NCI-H1436 treated with DMSO at 0.1 percent for 48 hours (cell line): ENCODE data around the gene GAL.

Experiments
- DNase-seq: peaks from one replicate; lab custom pipeline; 2025; lab: John Stamatoyannopoulos, UW

GAL gene

GRCh38 chr11:68659158-68659921 is 25.0 kb upstream of the GAL start:
- peak; percentile 91 for DNase-seq

DNA sequence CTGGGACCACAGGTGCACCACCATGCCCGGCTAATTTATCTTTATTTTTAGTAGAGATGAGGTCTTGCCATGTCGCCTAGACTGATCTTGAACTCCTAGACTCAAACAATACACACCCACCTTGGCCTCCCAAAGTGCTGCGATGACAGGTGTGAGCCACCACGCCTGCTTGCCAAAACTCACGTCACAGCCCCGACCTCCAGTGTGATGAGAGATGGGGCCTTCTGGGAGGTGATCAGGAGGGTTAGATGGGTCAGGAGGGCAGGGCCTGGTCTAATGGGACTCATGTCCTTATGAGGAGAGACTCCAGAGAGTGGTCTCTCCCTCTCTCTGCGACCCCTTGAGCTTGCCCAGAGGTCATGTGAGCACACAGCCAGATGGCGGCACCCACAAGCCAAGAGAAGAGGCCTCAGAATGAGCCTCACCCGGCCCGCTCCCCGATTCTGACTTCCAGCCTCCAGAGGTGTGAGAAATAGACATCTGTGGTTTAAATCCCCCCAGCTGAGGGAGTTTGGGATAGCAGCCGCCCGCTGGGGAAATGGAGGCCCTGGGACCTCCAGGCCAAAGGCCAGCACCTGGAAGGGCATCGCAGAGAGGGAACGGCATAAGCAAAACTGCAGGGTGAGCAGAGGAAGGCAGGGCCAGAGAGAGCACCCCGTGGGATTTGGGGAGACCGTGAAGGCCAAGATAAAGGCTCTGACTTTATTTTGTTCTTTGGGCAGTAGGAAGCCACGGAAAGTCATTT is 24.1 kb upstream of the GAL start:
- DNase-seq = no peak

DNA sequence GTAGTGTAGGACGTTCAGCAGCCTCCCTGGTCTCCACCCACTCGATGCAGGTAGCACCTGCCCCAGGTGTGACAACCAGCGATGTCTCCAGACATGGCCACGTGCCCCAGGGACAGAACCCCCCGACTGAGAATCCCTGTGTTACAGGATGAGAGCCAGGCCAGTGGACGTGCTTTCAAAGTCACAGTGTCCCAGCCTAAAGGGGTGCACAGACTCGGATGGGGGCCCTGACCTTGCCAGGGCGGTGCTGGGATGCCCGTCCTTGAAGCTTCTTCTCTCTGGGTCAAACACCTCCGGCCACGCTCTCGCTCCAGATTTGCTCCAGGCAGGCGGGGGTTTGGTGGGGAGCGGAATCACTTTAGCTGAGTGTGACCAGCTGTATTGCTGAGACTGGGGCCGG is 23.3 kb upstream of the GAL start:
- DNase-seq = no peak

DNA sequence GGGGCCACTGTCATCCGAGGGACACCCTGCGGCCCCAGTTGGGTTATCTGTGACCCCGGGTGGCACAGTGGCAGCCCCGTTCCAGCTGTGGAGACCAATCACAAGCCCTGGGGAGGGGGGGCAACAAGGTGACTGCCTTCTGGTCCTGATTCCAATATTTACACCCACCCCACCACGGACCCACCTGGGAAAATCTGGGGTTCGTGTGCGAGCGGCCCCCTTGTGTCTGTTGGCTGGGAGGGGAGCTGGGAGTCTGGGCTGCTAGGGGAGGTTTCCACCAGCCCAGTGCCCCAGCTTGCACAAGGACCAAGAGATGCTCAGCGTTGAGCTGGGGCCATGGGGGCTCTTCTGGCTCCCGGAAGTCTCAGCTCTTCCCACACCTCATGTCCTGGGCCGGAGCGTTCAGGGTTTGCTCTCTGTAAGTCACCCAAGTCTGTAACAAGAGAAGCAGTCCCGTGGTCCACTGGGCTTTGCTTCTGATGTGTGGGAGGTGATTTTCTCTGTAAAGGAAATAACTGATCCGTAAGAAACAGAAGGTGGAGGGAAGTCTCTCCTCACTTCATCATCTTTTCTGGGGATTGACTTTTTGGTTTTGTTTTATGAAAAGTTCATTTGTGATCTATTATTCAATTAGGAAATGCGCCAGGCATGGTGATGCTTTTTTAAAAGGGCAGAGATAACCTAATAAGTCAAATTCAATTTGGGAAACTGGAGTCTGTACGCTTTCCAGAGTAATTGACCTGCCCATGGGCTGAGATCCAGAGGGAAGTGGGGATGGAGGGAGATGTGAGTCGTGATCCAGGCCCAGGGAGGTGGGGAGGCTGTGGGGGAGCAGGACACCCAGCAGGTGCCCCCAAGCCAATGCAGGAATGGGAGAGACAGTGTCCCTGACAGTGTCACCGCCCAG is 22.4 kb upstream of the GAL start:
- no peak for DNase-seq

GRCh38 chr11:68663482-68664010 is 20.8 kb upstream of the GAL start:
- DNase-seq = no peak

DNA sequence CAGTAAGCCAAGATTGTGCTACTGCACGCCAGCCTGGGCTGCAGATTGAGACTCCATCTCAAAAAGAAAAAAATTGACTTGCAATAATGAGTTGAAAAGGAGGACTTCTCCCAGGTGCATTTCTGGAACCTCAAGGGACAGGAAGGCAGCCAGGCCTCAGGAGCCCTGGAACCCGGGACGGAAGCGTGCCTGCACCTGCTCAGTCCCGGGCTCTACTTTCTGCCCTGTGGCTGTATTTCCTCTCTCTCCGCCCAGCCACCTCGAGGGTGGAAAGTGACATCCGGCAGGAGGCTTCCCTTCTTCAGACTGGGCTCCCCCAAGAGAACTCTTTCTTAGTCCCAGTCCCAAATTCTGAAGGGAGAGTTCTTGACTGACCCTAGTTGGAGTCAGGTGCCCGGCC is 20.2 kb upstream of the GAL start:
- DNase-seq = no peak

- no peak for DNase-seq
These were observed 19.4 kb upstream of the GAL start for GRCh38 chr11:68664906-68665305.

DNA sequence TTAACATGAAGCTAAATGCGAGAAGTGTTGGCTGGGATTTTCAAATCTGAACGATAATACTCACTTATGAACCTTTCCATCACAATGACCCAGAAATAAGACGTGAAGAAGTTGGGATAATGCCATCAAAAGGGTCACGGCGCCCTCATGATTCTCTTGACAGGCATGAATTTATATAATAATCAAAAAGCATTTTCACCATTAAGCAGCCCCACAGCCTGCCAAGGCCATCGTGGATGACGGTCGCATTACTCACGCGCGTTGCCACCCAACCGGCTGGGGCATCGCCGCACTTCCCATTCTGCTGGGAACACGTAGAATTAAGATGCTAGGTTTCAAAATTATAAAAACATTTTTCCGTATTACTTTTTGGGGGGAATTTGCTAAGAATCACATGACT is 18.9 kb upstream of the GAL start:
- DNase-seq = no peak

GRCh38 chr11:68666849-68667248 is 17.5 kb upstream of the GAL start:
- no peak for DNase-seq

DNA sequence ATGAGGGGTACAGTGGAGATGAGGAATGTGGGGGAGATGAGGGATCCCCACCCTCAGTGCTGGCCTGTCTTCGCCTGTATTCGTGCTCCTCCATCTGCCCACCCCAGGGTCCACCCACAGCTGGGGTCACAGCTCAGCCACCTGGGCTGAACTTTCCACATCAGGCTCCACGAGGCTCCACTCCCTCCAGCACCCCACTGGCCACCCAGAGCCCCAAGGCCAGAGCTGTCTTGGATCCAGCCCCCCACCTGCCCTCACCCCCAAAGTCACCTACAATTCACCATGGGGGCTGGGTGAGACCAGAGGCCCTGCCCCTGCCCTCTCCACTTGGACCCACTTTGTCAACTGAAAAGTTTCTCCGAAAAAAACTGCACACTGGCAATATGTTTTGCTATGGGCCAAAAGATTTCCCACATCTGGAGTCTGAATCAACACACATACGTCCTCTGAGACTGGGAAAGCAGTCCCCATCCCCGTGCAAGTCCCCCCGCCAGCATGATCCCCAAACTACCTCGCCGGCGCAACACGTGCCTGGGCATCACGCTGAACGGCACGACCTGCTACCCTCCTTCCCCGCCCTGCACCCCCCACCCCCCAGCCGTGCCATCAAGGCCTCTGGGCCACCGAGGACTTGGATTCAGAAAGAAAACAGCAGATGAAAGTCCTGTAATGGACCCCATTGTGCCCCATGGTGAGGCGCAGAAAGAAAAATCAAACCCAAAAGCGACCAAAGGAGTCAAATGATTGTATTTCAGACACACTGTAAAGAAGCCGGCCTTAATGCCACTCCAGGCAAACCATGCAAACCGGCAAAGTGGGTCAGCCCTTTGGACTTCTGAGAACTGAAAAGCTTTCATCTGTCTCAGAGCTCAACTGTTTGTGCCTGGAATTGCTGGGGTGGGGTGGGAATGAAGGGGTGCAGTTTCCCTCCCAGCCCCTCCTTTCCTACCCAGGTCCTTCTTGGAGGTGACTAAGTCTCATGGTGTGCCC is 16.5 kb upstream of the GAL start:
- no peak for DNase-seq

GRCh38 chr11:68669301-68670090 is 14.8 kb upstream of the GAL start:
- DNase-seq = no peak

GRCh38 chr11:68670208-68670992 is 13.9 kb upstream of the GAL start:
- no peak for DNase-seq

GRCh38 chr11:68673306-68673945 is 10.9 kb upstream of the GAL start:
- no peak for DNase-seq

- DNase-seq = no peak
These were observed 10.4 kb upstream of the GAL start for GRCh38 chr11:68673991-68674390.

GRCh38 chr11:68674461-68674860 is 9.9 kb upstream of the GAL start:
- no peak for DNase-seq

DNA sequence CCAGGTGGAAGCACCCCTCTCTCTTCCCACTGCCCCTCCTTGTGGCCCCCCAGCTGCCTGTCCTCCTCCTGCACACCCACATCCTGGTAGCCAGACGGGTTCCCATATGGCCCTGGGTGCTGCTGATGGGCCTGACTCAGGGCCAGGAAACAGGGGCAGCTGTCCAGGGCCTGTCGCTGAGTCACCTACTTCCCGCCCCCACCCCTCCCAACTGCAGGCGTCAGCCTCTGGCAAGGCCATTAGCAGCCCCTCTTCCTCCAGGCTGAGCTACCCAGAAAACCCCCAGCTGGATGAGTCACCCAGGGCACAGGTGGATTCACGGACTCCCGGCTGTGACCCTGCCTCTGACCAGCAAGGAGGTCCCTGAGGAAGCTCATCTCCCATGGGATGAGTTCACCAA is 6.9 kb upstream of the GAL start:
- no peak for DNase-seq

DNA sequence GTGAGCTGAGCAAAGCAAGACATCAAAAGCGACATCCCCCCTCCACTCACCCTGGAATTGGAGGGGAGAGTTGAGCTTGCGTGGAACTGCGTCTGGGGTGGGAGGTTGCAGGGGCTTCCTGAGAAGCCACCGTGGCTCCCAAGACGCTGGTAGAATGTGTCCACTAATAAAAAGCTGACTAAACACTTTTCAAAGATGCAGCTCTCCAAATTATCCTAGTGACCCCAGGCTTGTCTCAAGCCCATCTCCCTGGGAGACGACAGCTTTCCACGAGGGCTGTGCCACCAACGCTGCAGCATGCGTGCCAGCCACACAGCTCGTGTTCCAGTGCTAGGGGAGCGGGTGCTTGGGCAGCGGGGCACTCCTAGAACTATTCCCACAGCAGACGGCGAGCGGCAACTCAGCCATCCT is 6.3 kb upstream of the GAL start:
- no peak for DNase-seq

- DNase-seq = no peak
These were observed 3.7 kb upstream of the GAL start for GRCh38 chr11:68680541-68681231.
